NCI-H128 (cell line): Measurements from ENCODE around the gene RPS26.
"Not testable (repeated sequence)": the region's sequence is repeated elsewhere in the genome, so short reads cannot be mapped to it uniquely, and the experiment has no call there.

Experiments
- DNase-seq: peaks from one replicate; lab custom pipeline; 2025; ENCODE audit not compliant: unreplicated experiment; lab: John Stamatoyannopoulos, UW

The RPS26 gene

GRCh38 chr12:56074396-56074795 lies 32.7 kb downstream of the RPS26 start:
- no peak for DNase-seq

GRCh38 chr12:56077966-56078365 lies 36.2 kb downstream of the RPS26 start:
- DNase-seq, result not testable (repeated sequence)

GRCh38 chr12:56078427-56078826 lies 36.7 kb downstream of the RPS26 start:
- no peak for DNase-seq

GRCh38 chr12:56078931-56079722 lies 37.4 kb downstream of the RPS26 start:
- DNase-seq, result no peak

- DNase-seq, result peak; percentile 65
These were observed 38.2 kb downstream of the RPS26 start, which contains the start of gene ERBB3 for GRCh38 chr12:56079723-56080555. Gene ERBB3 (plus strand): TSS chr12:56080165. CDS start chr12:56080301, 136 bp downstream.

- no peak for DNase-seq
These were observed 38.9 kb downstream of the RPS26 start for GRCh38 chr12:56080556-56081138.

- DNase-seq, result no peak
These were observed 40.0 kb downstream of the RPS26 start for GRCh38 chr12:56081393-56082347.

GRCh38 chr12:56082382-56082781 lies 40.7 kb downstream of the RPS26 start:
- DNase-seq, result no peak

GRCh38 chr12:56082967-56083366 lies 41.2 kb downstream of the RPS26 start:
- DNase-seq, result no peak

- no peak for DNase-seq
These were observed 43.3 kb downstream of the RPS26 start for GRCh38 chr12:56084958-56085543.

- DNase-seq, result no peak
These were observed 44.4 kb downstream of the RPS26 start for GRCh38 chr12:56086096-56086495.

GRCh38 chr12:56086608-56087007 lies 44.9 kb downstream of the RPS26 start:
- DNase-seq, result no peak

- DNase-seq, result no peak
These were observed 45.5 kb downstream of the RPS26 start for GRCh38 chr12:56087220-56087619.
